Mucosa of descending colon (tissue), 3 donors: Measurements from ENCODE around the gene ULBP2. TPM values are rescaled to one million over a fixed set of nuclear protein-coding genes. Genes with fewer than 3 reads are reported as not detected.
"Not testable (repeated sequence)": the region's sequence is repeated elsewhere in the genome, so short reads cannot be mapped to it uniquely, and the experiment has no call there.

ENCODE experiments used
- ATAC-seq: fragments of 200-7000 bp; cut with Tn5 transposase; one replicate; pipeline ENCODE4 v1.9.1; 2020; ENCODE audit warnings: mild to moderate bottlenecking, moderate library complexity
- DNase-seq, 3 donors: peaks; one replicate each; pipeline ENCODE4 v3.0.0-alpha.2; 2020
- H3K36me3 ChIP-seq: fragments of 200-600 bp; one replicate; pipeline ENCODE4 v1.8.0; 2021; ENCODE audit warnings: low read depth, mild to moderate bottlenecking
- H3K4me1 ChIP-seq: fragments of 200-600 bp; one replicate; pipeline ENCODE4 v1.8.0; 2021; ENCODE audit warnings: low read depth, mild to moderate bottlenecking
- H3K4me3 ChIP-seq: fragments of 200-600 bp; one replicate; pipeline ENCODE4 v1.8.0; 2021; ENCODE audit warnings: mild to moderate bottlenecking
- H3K9me3 ChIP-seq: fragments of 200-600 bp; one replicate; pipeline ENCODE4 v1.8.0; 2021; ENCODE audit warnings: mild to moderate bottlenecking
- CTCF ChIP-seq: fragments of 200-600 bp; IDR thresholded peaks from one replicate; pipeline ENCODE4 v1.8.0; 2022; ENCODE audit warnings: antibody characterized with exemption, mild to moderate bottlenecking
- intact Hi-C, 2 donors: fragments of 100-400 bp; cut with DNase I in 1 of 2; cut with micrococcal nuclease in 1 of 2; formaldehyde crosslinking; loops; one replicate each; pipeline versions ENCODE4 v1.11.0 to v1.11.1; 2022; cut with DNase I, micrococcal nuclease
- total RNA-seq, 3 donors: library from RNA; stranded (reverse); fragmentation: NEBNext Ultra II Directional in 2 of 3; extraction: Animal tissue kit (Norgen Biotek cat#: 25700) in 2 of 3; gene quantifications; one replicate each; pipeline versions ENCODE4 v1.2.1 to v1.2.4, GENCODE V29; 2021 to 2023
- donor health status: DM: no; HTN: no; CAD: no; lungs with moderate emphysema.
- donor health status: DM: no; HTN: no; CAD: no.
- donor health status: DM: no; HTN: yes; CAD: no.

The ULBP2 gene
- total RNA-seq, 3 donors from 2014 or later = 0.43 TPM; not detected in 2

- no peaks in the 10 kb centered on the region for H3K36me3 ChIP-seq
- no peaks in the 10 kb centered on the region for H3K9me3 ChIP-seq
- H3K4me1 ChIP-seq = peaks cover under 1% of the 10 kb centered on the region
- no peak overlapping the region for H3K4me3 ChIP-seq
- DNase-seq = no peak
- ATAC-seq = no peak
- intact Hi-C loops = no loop called here
- TF ChIP-seq CTCF = no peak
Measured at GRCh38 chr6:149919834-149920225, 22.0 kb upstream of the ULBP2 start.

- Histone ChIP-seq H3K4me3 (no peak overlapping the region), H3K9me3 (no peaks in the 10 kb centered on the region), H3K4me1 (peaks cover 8% of the 10 kb centered on the region), H3K36me3 (no peaks in the 10 kb centered on the region)
- intact Hi-C loops = no loop called here
- TF ChIP-seq CTCF = no peak
- no peak for DNase-seq
- ATAC-seq = no peak
Measured at GRCh38 chr6:149921361-149921760, 20.5 kb upstream of the ULBP2 start.

- intact Hi-C loops, H3K9me3 ChIP-seq, H3K36me3 ChIP-seq, H3K4me1 ChIP-seq, DNase-seq, ATAC-seq, H3K4me3 ChIP-seq: not testable (repeated sequence)
Measured at GRCh38 chr6:149922091-149922490, 19.7 kb upstream of the ULBP2 start.

GRCh38 chr6:149922642-149923326, 19.0 kb upstream of the ULBP2 start, which contains the start of gene RAET1G:
TSS of gene RAET1G (minus strand) at chr6:149923121. CDS start at chr6:149923010, 111 bp downstream.
- H3K4me3 ChIP-seq = no peak within 1 kb of the TSS
- peaks cover 8% of the 10 kb centered on the region for H3K4me1 ChIP-seq
- no peak for TF ChIP-seq CTCF
- peak; percentile 84 to 89 (median 87) for DNase-seq
- intact Hi-C loops = no loop called here
- H3K9me3 ChIP-seq = no peaks in the 10 kb centered on the region
- no peaks in the 10 kb centered on the region for H3K36me3 ChIP-seq
- ATAC-seq = peak; percentile 85

GRCh38 chr6:149923327-149923986, 18.4 kb upstream of the ULBP2 start:
- DNase-seq (peak in 1 of 3 donors; percentile 41), ATAC-seq (no peak)
- intact Hi-C loops = no loop called here
- no peak overlapping the region for H3K4me3 ChIP-seq
- no peaks in the 10 kb centered on the region for H3K9me3 ChIP-seq
- no peaks in the 10 kb centered on the region for H3K36me3 ChIP-seq
- H3K4me1 ChIP-seq = peaks cover 8% of the 10 kb centered on the region
- TF ChIP-seq CTCF = no peak

GRCh38 chr6:149924206-149924932, 17.4 kb upstream of the ULBP2 start:
- Histone ChIP-seq H3K4me1 (peaks cover 8% of the 10 kb centered on the region), H3K36me3 (no peaks in the 10 kb centered on the region), H3K4me3 (no peak overlapping the region), H3K9me3 (no peaks in the 10 kb centered on the region)
- DNase-seq (no peak), ATAC-seq (no peak)
- intact Hi-C loops = no loop called here
- TF ChIP-seq CTCF = no peak
